Mesenchymal stem cell (in vitro differentiated cells and primary cell): ENCODE data around the gene ST8SIA6.

ENCODE experiments used
- DNase-seq: peaks from one replicate; pipeline ENCODE4 v3.0.0-alpha.2; 2013
- H2AFZ ChIP-seq: one replicate; pipeline ENCODE4 v1.6.1; 2013; ENCODE audit warnings: low read depth, mild to moderate bottlenecking, control low read depth, inconsistent platforms, low read length, moderate library complexity
- H2AK5ac ChIP-seq: 2 replicates; pipeline ENCODE4 v1.6.1; 2013; ENCODE audit warnings: low read length, moderate library complexity, mild to moderate bottlenecking, inconsistent platforms; ENCODE audit not compliant: severe bottlenecking
- H2BK120ac ChIP-seq: one replicate; pipeline ENCODE4 v1.6.1; 2013; ENCODE audit warnings: low read depth, mild to moderate bottlenecking, inconsistent platforms, low read length, moderate library complexity
- H2BK12ac ChIP-seq, 2 experiments: one replicate each; pipeline ENCODE4 v1.6.1; 2013; ENCODE audit warnings: inconsistent platforms in 2 of 2, low read length in 2 of 2, mild to moderate bottlenecking in 2 of 2, moderate library complexity in 2 of 2, control low read depth in 1 of 2
- H2BK15ac ChIP-seq: one replicate; pipeline ENCODE4 v1.6.1; 2013; ENCODE audit warnings: mild to moderate bottlenecking, low read depth, inconsistent platforms; ENCODE audit not compliant: poor library complexity, severe bottlenecking
- H2BK5ac ChIP-seq: 2 replicates; pipeline ENCODE4 v1.6.1; 2013; ENCODE audit warnings: low read depth, mild to moderate bottlenecking, low read length, control low read depth, inconsistent platforms; ENCODE audit not compliant: poor library complexity, severe bottlenecking
- H3K14ac ChIP-seq, 2 experiments: one replicate each; pipeline ENCODE4 v1.6.1; 2013; ENCODE audit warnings: inconsistent platforms in 2 of 2, low read length in 2 of 2, control low read depth in 1 of 2, mild to moderate bottlenecking in 1 of 2, moderate library complexity in 1 of 2
- H3K18ac ChIP-seq, 2 experiments: one replicate each; pipeline ENCODE4 v1.6.1; 2013; ENCODE audit warnings: inconsistent platforms in 2 of 2, low read length in 2 of 2, control low read depth in 1 of 2, low read depth in 1 of 2, mild to moderate bottlenecking in 1 of 2
- H3K23ac ChIP-seq, 2 experiments: one replicate each; pipeline ENCODE4 v1.6.1; 2013; ENCODE audit warnings: inconsistent platforms in 2 of 2, low read length in 2 of 2, mild to moderate bottlenecking in 2 of 2, moderate library complexity in 2 of 2, control low read depth in 1 of 2
- H3K27ac ChIP-seq: 2 replicates; pipeline ENCODE4 v1.5.1; 2013; ENCODE audit warnings: mild to moderate bottlenecking, moderate library complexity, low read length, control low read depth, inconsistent platforms; ENCODE audit not compliant: poor library complexity, severe bottlenecking
- H3K27me3 ChIP-seq, 2 experiments: 2 replicates each; pipeline versions ENCODE4 v1.6.1 to v1.7.0; 2013; ENCODE audit warnings: low read length in 2 of 2, mild to moderate bottlenecking in 2 of 2, moderate library complexity in 2 of 2, control low read depth in 1 of 2, inconsistent platforms in 1 of 2; ENCODE audit not compliant: control insufficient read depth in 1 of 2, insufficient read depth in 1 of 2
- H3K36me3 ChIP-seq, 2 experiments: 2 replicates each; pipeline versions ENCODE4 v1.6.1 to v1.7.0; 2013; ENCODE audit warnings: low read length in 2 of 2, control low read depth in 1 of 2, inconsistent platforms in 1 of 2, low read depth in 1 of 2, mild to moderate bottlenecking in 1 of 2; ENCODE audit not compliant: insufficient read depth in 2 of 2, control insufficient read depth in 1 of 2
- H3K4ac ChIP-seq, 2 experiments: one replicate each; pipeline ENCODE4 v1.6.1; 2013; ENCODE audit warnings: inconsistent platforms in 2 of 2, low read length in 2 of 2, mild to moderate bottlenecking in 2 of 2, moderate library complexity in 2 of 2, control low read depth in 1 of 2, low read depth in 1 of 2
- H3K4me1 ChIP-seq: 2 replicates; pipeline ENCODE4 v1.6.1; 2013; ENCODE audit warnings: low read depth, low read length, control low read depth; ENCODE audit not compliant: control insufficient read depth, insufficient read depth
- H3K4me2 ChIP-seq: 2 replicates; pipeline ENCODE4 v1.6.1; 2013; ENCODE audit warnings: low read length, mild to moderate bottlenecking, inconsistent platforms; ENCODE audit not compliant: poor library complexity, severe bottlenecking
- H3K4me3 ChIP-seq, 2 experiments: 2 replicates each; pipeline versions ENCODE4 v1.5.1 to v1.7.0; 2013; ENCODE audit warnings: low read length in 2 of 2, mild to moderate bottlenecking in 2 of 2, control low read depth in 1 of 2, low read depth in 1 of 2; ENCODE audit not compliant: insufficient read depth in 1 of 2
- H3K79me1 ChIP-seq: replicated peaks from 2 replicates; pipeline ENCODE4 v1.6.1; 2013; ENCODE audit warnings: mild to moderate bottlenecking, control low read depth, low read length, inconsistent platforms; ENCODE audit not compliant: poor library complexity, severe bottlenecking
- H3K9ac ChIP-seq: 2 replicates; pipeline ENCODE4 v1.7.0; 2013; ENCODE audit warnings: mild to moderate bottlenecking, low read length, moderate library complexity
- H3K9me3 ChIP-seq: 2 replicates; pipeline ENCODE4 v1.7.0; 2013; ENCODE audit warnings: mild to moderate bottlenecking, low read length; ENCODE audit not compliant: control insufficient read depth
- H4K8ac ChIP-seq: one replicate; pipeline ENCODE4 v1.6.1; 2013; ENCODE audit warnings: inconsistent platforms, mild to moderate bottlenecking, low read length, moderate library complexity
- H4K91ac ChIP-seq: one replicate; pipeline ENCODE4 v1.6.1; 2013; ENCODE audit warnings: mild to moderate bottlenecking, low read length, inconsistent platforms
- WGBS: methylation state at CpG from one replicate; pipeline ENCODE4 v1.1.7; 2013; ENCODE audit warnings: mixed read lengths; 5-methylcytosine and 5-hydroxymethylcytosine counted together

The ST8SIA6 gene

DNA sequence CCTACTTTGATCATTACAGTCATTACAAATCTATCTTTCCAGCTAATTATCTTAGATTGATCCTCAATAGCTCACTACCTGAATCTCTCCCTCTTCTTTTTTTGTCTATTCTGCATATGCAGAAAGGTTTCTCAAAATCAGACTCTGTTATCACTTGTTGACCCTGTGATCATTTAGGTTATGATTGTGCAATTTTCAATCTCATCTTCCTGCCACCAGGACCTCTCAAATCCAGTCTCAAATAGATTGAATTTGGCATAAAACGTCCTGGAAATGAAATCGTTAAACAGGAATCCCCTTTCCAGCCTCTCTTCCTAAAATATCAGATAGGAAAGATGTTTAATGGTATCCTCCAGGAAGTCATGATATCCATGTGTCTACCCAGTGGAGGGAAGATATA, 96.6 kb downstream of the ST8SIA6 start:
- no CpG with 5 or more reads among the region's 2 CpGs for WGBS
- Histone ChIP-seq H2AK5ac (no peak overlapping the region), H3K9me3 (no peaks in the 10 kb centered on the region), H2AFZ (no peak overlapping the region), H2BK12ac (no peak overlapping the region), H4K8ac (no peak overlapping the region), H3K27me3 (peaks cover 4% of the 10 kb centered on the region in 2 experiments), H3K4me1 (no peaks in the 10 kb centered on the region), H2BK15ac (no peak overlapping the region), H3K23ac (no peak overlapping the region), H2BK120ac (no peak overlapping the region), H3K27ac (no peak overlapping the region), H3K18ac (no peak overlapping the region), H2BK5ac (no peak overlapping the region), H3K9ac (no peak overlapping the region), H3K4ac (no peak overlapping the region), H3K14ac (no peak overlapping the region), H3K4me3 (no peak overlapping the region), H3K36me3 (no peaks in the 10 kb centered on the region), H3K4me2 (no peak overlapping the region), H3K79me1 (no peaks in the 10 kb centered on the region), H4K91ac (no peak overlapping the region)
- no peak for DNase-seq

DNA sequence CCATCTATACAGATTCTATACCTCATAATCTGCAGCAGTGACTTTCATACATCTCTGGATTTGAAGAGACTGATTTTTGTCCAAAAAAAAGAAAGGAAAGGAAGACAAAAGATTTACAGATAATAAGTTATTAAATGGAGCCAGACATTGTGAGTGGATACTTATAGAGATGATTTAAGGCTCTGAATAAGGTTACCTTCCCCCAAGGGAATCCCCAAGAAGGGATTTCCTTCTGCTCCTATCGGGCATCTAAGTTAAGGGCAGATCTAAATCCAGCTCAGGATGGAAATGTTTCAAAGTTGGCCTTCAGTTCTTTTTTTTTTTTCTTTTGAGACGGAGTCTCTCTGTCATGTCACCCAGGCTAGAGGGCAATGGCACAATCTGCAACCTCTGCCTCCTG, 97.6 kb downstream of the ST8SIA6 start:
- peaks cover 4% of the 10 kb centered on the region in 2 experiments for H3K27me3 ChIP-seq
- H2AK5ac ChIP-seq = no peak overlapping the region
- H3K36me3 ChIP-seq = no peaks in the 10 kb centered on the region
- H3K4ac ChIP-seq = no peak overlapping the region
- no peak overlapping the region for H3K4me2 ChIP-seq
- H3K9ac ChIP-seq = no peak overlapping the region
- H3K23ac ChIP-seq = no peak overlapping the region
- no peak overlapping the region for H3K4me3 ChIP-seq
- no peak overlapping the region for H2BK12ac ChIP-seq
- H2BK120ac ChIP-seq = no peak overlapping the region
- H4K91ac ChIP-seq = no peak overlapping the region
- H3K79me1 ChIP-seq = no peaks in the 10 kb centered on the region
- H2AFZ ChIP-seq = no peak overlapping the region
- no peak overlapping the region for H3K27ac ChIP-seq
- no peak for DNase-seq
- 82% methylated on average over 2 of the region's 2 CpGs for WGBS
- no peaks in the 10 kb centered on the region for H3K9me3 ChIP-seq
- H3K18ac ChIP-seq = no peak overlapping the region
- no peak overlapping the region for H4K8ac ChIP-seq
- H3K14ac ChIP-seq = no peak overlapping the region
- H3K4me1 ChIP-seq = no peaks in the 10 kb centered on the region
- no peak overlapping the region for H2BK5ac ChIP-seq
- no peak overlapping the region for H2BK15ac ChIP-seq

DNA sequence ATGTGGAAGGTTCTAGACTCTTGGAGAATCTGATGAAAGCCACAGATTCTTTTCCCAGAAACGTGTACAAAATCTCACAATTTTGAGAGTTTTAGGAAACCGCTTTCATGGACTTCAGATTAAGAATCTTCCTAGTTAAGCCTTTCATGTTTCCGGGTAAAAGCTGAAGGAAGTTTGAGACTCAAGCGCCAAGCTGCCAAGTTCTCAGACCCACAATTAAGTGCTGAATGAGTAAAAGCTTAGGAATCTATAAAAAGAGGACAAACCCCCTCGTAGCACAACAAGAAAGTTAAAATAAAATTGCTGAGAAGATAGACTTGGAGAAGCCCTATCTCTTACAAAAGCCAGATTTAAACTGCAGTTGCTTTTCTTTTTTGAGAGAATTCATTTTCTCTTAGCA, 99.6 kb downstream of the ST8SIA6 start:
- Histone ChIP-seq H3K4ac (no peak overlapping the region), H3K18ac (no peak overlapping the region), H2BK120ac (no peak overlapping the region), H3K4me3 (no peak overlapping the region), H3K27ac (no peak overlapping the region), H2AK5ac (no peak overlapping the region), H4K91ac (no peak overlapping the region), H3K9ac (no peak overlapping the region), H3K27me3 (peaks cover 4% of the 10 kb centered on the region in 2 experiments), H3K14ac (no peak overlapping the region), H3K23ac (no peak overlapping the region), H4K8ac (no peak overlapping the region), H3K4me1 (no peaks in the 10 kb centered on the region), H2BK15ac (no peak overlapping the region), H2BK5ac (no peak overlapping the region), H2AFZ (no peak overlapping the region), H2BK12ac (no peak overlapping the region), H3K4me2 (no peak overlapping the region), H3K9me3 (no peaks in the 10 kb centered on the region), H3K79me1 (no peaks in the 10 kb centered on the region), H3K36me3 (no peaks in the 10 kb centered on the region)
- no peak for DNase-seq
- 90% methylated on average over 4 of the region's 5 CpGs for WGBS

DNA sequence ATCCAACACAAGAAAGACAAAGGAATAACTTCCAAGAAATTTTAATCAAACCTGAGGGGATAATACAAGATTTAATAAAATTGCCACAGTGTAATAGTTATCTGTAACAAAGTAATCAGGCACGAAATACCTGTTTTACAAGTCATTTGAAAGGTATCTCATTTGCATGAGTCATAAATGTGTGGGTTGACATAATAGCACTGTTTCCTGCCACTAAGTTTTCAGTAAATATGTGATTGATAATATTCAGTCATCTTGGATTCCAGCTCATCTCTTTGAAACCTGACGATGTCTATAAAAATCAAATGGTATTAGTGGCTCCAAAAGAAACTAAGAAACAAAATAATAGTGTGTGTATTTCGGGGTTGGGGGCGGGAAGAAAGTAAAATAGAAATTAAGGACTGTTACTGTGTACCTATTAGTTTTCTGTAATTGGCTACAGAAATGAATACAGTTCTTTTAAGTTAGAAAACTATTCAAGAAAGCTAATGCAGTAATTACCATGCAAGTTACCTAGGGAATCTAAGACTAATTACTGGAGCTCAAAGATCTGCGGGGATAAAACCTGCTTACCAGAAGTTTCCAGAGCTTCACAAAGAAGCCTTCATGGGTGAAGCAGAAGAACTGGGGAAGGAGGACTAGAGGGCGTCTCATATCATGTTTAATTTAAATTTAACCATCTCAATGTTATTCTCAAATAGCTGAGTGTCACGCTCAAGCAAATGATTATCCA, 100.7 kb downstream of the ST8SIA6 start:
- Histone ChIP-seq H3K9ac (no peak overlapping the region), H4K8ac (no peak overlapping the region), H3K14ac (no peak overlapping the region), H2BK12ac (no peak overlapping the region), H2BK5ac (no peak overlapping the region), H3K27me3 (peaks cover 4% of the 10 kb centered on the region in 2 experiments), H3K4me2 (no peak overlapping the region), H2AK5ac (no peak overlapping the region), H3K4me3 (no peak overlapping the region), H2BK15ac (no peak overlapping the region), H3K4me1 (no peaks in the 10 kb centered on the region), H3K9me3 (no peaks in the 10 kb centered on the region), H3K23ac (no peak overlapping the region), H3K36me3 (no peaks in the 10 kb centered on the region), H3K79me1 (no peaks in the 10 kb centered on the region), H3K18ac (no peak overlapping the region), H4K91ac (no peak overlapping the region), H2BK120ac (no peak overlapping the region), H3K4ac (no peak overlapping the region), H2AFZ (no peak overlapping the region), H3K27ac (no peak overlapping the region)
- DNase-seq = no peak
- 88% methylated on average over 5 of the region's 7 CpGs for WGBS
